Osteoblast (primary cell): ENCODE data around the gene CNIH2. TPM values are rescaled to one million over a fixed set of nuclear protein-coding genes. Genes with fewer than 3 reads are reported as not detected.

Experiments
- DNase-seq: peaks from one replicate; pipeline ENCODE4 v3.0.0; 2011; ENCODE audit warnings: low spot score, mixed read lengths; ENCODE audit not compliant: insufficient read length; ENCODE audit errors: missing footprints
- H2AFZ ChIP-seq: 2 replicates; pipeline ENCODE4 v1.6.0; 2011; ENCODE audit warnings: mild to moderate bottlenecking, low read length
- H3K27ac ChIP-seq: 2 replicates; pipeline ENCODE4 v1.5.1; 2011; ENCODE audit warnings: mild to moderate bottlenecking, low read depth, low read length, moderate library complexity
- H3K27me3 ChIP-seq: 2 replicates; pipeline ENCODE4 v1.6.0; 2012; ENCODE audit warnings: mild to moderate bottlenecking, control low read depth, inconsistent platforms, low read length, moderate library complexity; ENCODE audit not compliant: insufficient read depth
- H3K36me3 ChIP-seq: 2 replicates; pipeline ENCODE4 v1.5.1; 2011; ENCODE audit warnings: mild to moderate bottlenecking, low read length, control low read depth, moderate library complexity; ENCODE audit not compliant: insufficient read depth
- H3K4me1 ChIP-seq: 2 replicates; pipeline ENCODE4 v1.5.1; 2011; ENCODE audit warnings: mild to moderate bottlenecking, low read length, control low read depth, moderate library complexity; ENCODE audit not compliant: insufficient read depth
- H3K4me2 ChIP-seq: 2 replicates; pipeline ENCODE4 v1.6.0; 2011; ENCODE audit warnings: mild to moderate bottlenecking, low read length; ENCODE audit not compliant: insufficient read depth
- H3K4me3 ChIP-seq: fragments of 200-600 bp; sonication (generic); 3 replicates; pipeline ENCODE4 v1.5.1; 2012; ENCODE audit warnings: mild to moderate bottlenecking, low read length, inconsistent platforms; ENCODE audit not compliant: insufficient read depth
- H3K79me2 ChIP-seq: 2 replicates; pipeline ENCODE4 v1.6.0; 2012; ENCODE audit warnings: mild to moderate bottlenecking, low read length, control low read depth, inconsistent platforms; ENCODE audit not compliant: insufficient read depth
- H3K9me3 ChIP-seq: 2 replicates; pipeline ENCODE4 v1.5.1; 2011; ENCODE audit warnings: low read depth, low read length, control low read depth
- H4K20me1 ChIP-seq: 2 replicates; pipeline ENCODE4 v1.6.0; 2012; ENCODE audit warnings: mild to moderate bottlenecking, low read length, control low read depth; ENCODE audit not compliant: insufficient read depth
- CTCF ChIP-seq: IDR thresholded peaks from 2 replicates; pipeline ENCODE4 v1.5.1; 2011; ENCODE audit warnings: mild to moderate bottlenecking, low read depth, low read length, moderate library complexity; ENCODE audit errors: extremely low read depth
- total RNA-seq: library from RNA; depleted of rRNA; stranded (reverse); fragments of >200 nt; gene quantifications from 2 replicates; pipeline ENCODE4 v1.2.3, GENCODE V29; 2012

Gene CNIH2
- total RNA-seq, 1 donor, result not detected

DNA sequence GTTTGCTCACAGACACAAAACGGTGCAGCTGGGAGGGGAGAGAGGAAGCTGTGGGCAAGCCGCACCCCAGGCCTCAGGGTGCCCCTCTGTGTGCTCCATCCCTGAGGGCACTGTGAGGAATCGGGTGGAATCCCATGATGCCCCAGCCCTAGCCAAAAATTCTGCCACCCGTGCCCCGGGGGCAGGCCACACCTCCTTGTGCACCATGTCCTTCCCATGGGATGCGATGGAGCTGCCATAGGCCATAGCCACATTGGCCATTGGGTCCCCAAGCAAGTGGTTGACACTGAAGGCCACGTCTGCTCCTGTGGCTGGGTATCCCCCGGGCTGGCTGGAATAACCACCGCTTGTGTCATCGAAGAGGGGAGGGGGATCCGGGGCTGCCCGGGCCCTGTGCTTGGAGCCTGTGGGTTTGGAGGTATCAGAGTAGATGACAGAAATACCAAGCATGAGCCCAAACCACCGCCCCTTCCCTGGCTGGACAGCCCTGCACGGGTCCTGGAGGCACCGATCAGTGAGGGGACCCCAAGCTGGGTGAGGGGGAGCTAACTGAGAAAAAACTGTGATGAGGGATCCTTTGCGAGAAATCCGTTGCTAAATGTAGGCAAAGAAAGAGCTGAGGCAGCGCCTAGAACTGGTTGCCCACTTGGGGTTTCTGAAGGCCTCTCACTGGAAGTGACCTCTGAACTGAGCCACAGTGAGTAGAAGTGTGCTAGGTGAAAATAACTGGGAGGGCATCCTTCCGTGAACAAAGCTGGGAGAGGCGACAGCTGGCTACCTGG, 10.1 kb downstream of the CNIH2 start:
- peaks cover 30% of the 10 kb centered on the region for H3K27me3 ChIP-seq
- H3K4me3 ChIP-seq, result peak overlapping the region; percentile 98
- H4K20me1 ChIP-seq, result peaks cover 28% of the 10 kb centered on the region
- H3K9me3 ChIP-seq, result no peaks in the 10 kb centered on the region
- no peak for TF ChIP-seq CTCF
- H3K4me1 ChIP-seq, result peaks cover 21% of the 10 kb centered on the region
- peak; percentile 91 for DNase-seq
- peak overlapping the region; percentile 75 for H2AFZ ChIP-seq
- peak overlapping the region; percentile 99 for H3K4me2 ChIP-seq
- H3K36me3 ChIP-seq, result peaks cover 30% of the 10 kb centered on the region
- peak overlapping the region; percentile 97 for H3K27ac ChIP-seq
- H3K79me2 ChIP-seq, result peaks cover 47% of the 10 kb centered on the region

GRCh38 chr11:66288671-66289547, 10.9 kb downstream of the CNIH2 start, which contains the start of gene YIF1A:
YIF1A (minus strand) TSS chr11:66289143; CDS start chr11:66288985, 158 bp downstream.
- H3K27ac ChIP-seq, result peak within 1 kb of the TSS; percentile 97
- H4K20me1 ChIP-seq, result peaks cover 24% of the 10 kb centered on the region
- H3K79me2 ChIP-seq, result peaks cover 47% of the 10 kb centered on the region
- H3K36me3 ChIP-seq, result peaks cover 27% of the 10 kb centered on the region
- H3K4me2 ChIP-seq, result peak within 1 kb of the TSS; percentile 99
- H2AFZ ChIP-seq, result peak within 1 kb of the TSS; percentile 96
- H3K9me3 ChIP-seq, result no peaks in the 10 kb centered on the region
- TF ChIP-seq CTCF, result no peak
- peak; percentile 100 for DNase-seq
- peak within 1 kb of the TSS; percentile 98 for H3K4me3 ChIP-seq
- H3K27me3 ChIP-seq, result peaks cover 36% of the 10 kb centered on the region
- peaks cover 21% of the 10 kb centered on the region for H3K4me1 ChIP-seq

- Histone ChIP-seq H3K4me2 (peak overlapping the region; percentile 97), H3K27me3 (peaks cover 36% of the 10 kb centered on the region), H3K79me2 (peaks cover 41% of the 10 kb centered on the region), H3K4me1 (peaks cover 21% of the 10 kb centered on the region), H3K36me3 (peaks cover 21% of the 10 kb centered on the region), H3K9me3 (no peaks in the 10 kb centered on the region), H3K27ac (peak overlapping the region; percentile 97), H2AFZ (peak overlapping the region; percentile 96), H3K4me3 (peak overlapping the region; percentile 98), H4K20me1 (peaks cover 18% of the 10 kb centered on the region)
- no peak for TF ChIP-seq CTCF
- DNase-seq, result peak; percentile 100
These were observed 11.8 kb downstream of the CNIH2 start for GRCh38 chr11:66289548-66290329.
